IMR-90 (cell line): Measurements from ENCODE around the gene VAV3. TPM values are rescaled to one million over a fixed set of nuclear protein-coding genes. Genes with fewer than 3 reads are reported as not detected.
A peak's percentile ranks its signal among the peaks of the same experiment; 100 is the strongest.

Experiments used
- ATAC-seq: fragments of 200-7000 bp; cut with Tn5 transposase; 2 replicates; pipeline ENCODE4 v1.9.1; 2020; ENCODE audit warnings: low read depth, mild to moderate bottlenecking, moderate library complexity
- BruUV-seq: library from RNA; stranded (reverse); fragments of 400-500 nt; replicated peaks from 2 replicates; lab custom pipeline; 2021; lab: Mats Ljungman, UMichigan
- CTCF ChIA-PET: fragments of 300-600 bp; formaldehyde crosslinking; extraction: SDS; loops from one replicate; lab custom pipeline; 2021; ENCODE audit warnings: antibody characterized with exemption; lab: Yijun Ruan, JAX
- POLR2A ChIA-PET: fragments of 300-600 bp; sonication (Branson Sonifier 250); formaldehyde crosslinking; loops from one replicate; lab custom pipeline; 2022; ENCODE audit warnings: antibody characterized with exemption; ENCODE audit not compliant: unreplicated experiment; lab: Charles Lee
- DNase-seq: peaks from one replicate; pipeline ENCODE4 v3.0.0; 2013
- H2AFZ ChIP-seq: replicated peaks from 2 replicates; pipeline ENCODE3; 2013; ENCODE audit warnings: low read length, mild to moderate bottlenecking; ENCODE audit not compliant: poor library complexity
- H2AK5ac ChIP-seq: 2 replicates; pipeline ENCODE4 v1.6.1; 2013; ENCODE audit warnings: low read depth, low read length, inconsistent platforms
- H2AK9ac ChIP-seq: replicated peaks from 2 replicates; pipeline ENCODE3; 2013; ENCODE audit warnings: mild to moderate bottlenecking, low read depth, low read length, moderate library complexity; ENCODE audit not compliant: poor library complexity
- H2BK120ac ChIP-seq: 2 replicates; pipeline ENCODE4 v1.6.1; 2013; ENCODE audit warnings: low read depth, low read length, inconsistent platforms
- H2BK15ac ChIP-seq: 3 replicates; pipeline ENCODE4 v1.6.1; 2013; ENCODE audit warnings: low read depth, low read length, inconsistent platforms
- H2BK20ac ChIP-seq: 2 replicates; pipeline ENCODE4 v1.6.1; 2013; ENCODE audit warnings: low read depth, mild to moderate bottlenecking, inconsistent platforms, low read length, moderate library complexity
- H2BK5ac ChIP-seq: 2 replicates; pipeline ENCODE4 v1.6.1; 2013; ENCODE audit warnings: mild to moderate bottlenecking, low read depth, low read length, inconsistent platforms; ENCODE audit not compliant: poor library complexity, severe bottlenecking
- H3K14ac ChIP-seq: replicated peaks from 2 replicates; pipeline ENCODE4 v1.6.1; 2013; ENCODE audit warnings: low read depth, low read length, inconsistent platforms
- H3K18ac ChIP-seq: 2 replicates; pipeline ENCODE4 v1.6.1; 2013; ENCODE audit warnings: low read depth, low read length, control low read depth
- H3K23ac ChIP-seq: 2 replicates; pipeline ENCODE4 v1.6.1; 2013; ENCODE audit warnings: low read depth, low read length, inconsistent platforms
- H3K27ac ChIP-seq: 2 replicates; pipeline ENCODE4 v1.5.1; 2013; ENCODE audit warnings: mild to moderate bottlenecking, control low read depth, low read length; ENCODE audit not compliant: insufficient read depth
- H3K27me3 ChIP-seq: 2 replicates; pipeline ENCODE4 v1.6.1; 2013; ENCODE audit warnings: low read length; ENCODE audit not compliant: control insufficient read depth, insufficient read depth
- H3K36me3 ChIP-seq: 2 replicates; pipeline ENCODE4 v1.6.1; 2013; ENCODE audit warnings: low read length, mixed read lengths; ENCODE audit not compliant: control insufficient read depth, insufficient read depth
- H3K4ac ChIP-seq: 2 replicates; pipeline ENCODE4 v1.6.1; 2013; ENCODE audit warnings: low read depth, low read length, inconsistent platforms
- H3K4me1 ChIP-seq: 2 replicates; pipeline ENCODE4 v1.6.1; 2013; ENCODE audit warnings: low read length, mixed read lengths; ENCODE audit not compliant: control insufficient read depth, insufficient read depth
- H3K4me2 ChIP-seq: 2 replicates; pipeline ENCODE4 v1.6.1; 2013; ENCODE audit warnings: low read depth, mild to moderate bottlenecking, control low read depth, low read length, moderate library complexity
- H3K4me3 ChIP-seq: 2 replicates; pipeline ENCODE4 v1.5.1; 2013; ENCODE audit warnings: low read depth, mild to moderate bottlenecking, control low read depth, low read length, moderate library complexity; ENCODE audit not compliant: insufficient read depth
- H3K56ac ChIP-seq: 2 replicates; pipeline ENCODE4 v1.6.1; 2013; ENCODE audit warnings: low read length, inconsistent platforms; ENCODE audit not compliant: insufficient read depth; ENCODE audit errors: extremely low read depth
- H3K79me1 ChIP-seq, 2 experiments: 2 replicates each; pipeline ENCODE4 v1.6.1; 2013; ENCODE audit warnings: low read length in 2 of 2, inconsistent platforms in 1 of 2, low read depth in 1 of 2
- H3K9ac ChIP-seq: 2 replicates; pipeline ENCODE4 v1.6.1; 2013; ENCODE audit warnings: low read depth, low read length, control low read depth
- H3K9me1 ChIP-seq: 2 replicates; pipeline ENCODE4 v1.6.1; 2013; ENCODE audit warnings: low read length, inconsistent platforms; ENCODE audit not compliant: insufficient read depth
- H3K9me3 ChIP-seq: 2 replicates; pipeline ENCODE4 v1.6.1; 2013; ENCODE audit warnings: low read length; ENCODE audit not compliant: control insufficient read depth, insufficient read depth
- H4K20me1 ChIP-seq: 2 replicates; pipeline ENCODE4 v1.6.1; 2013; ENCODE audit warnings: low read length, inconsistent platforms; ENCODE audit not compliant: insufficient read depth
- H4K5ac ChIP-seq: 2 replicates; pipeline ENCODE4 v1.6.1; 2013; ENCODE audit warnings: mild to moderate bottlenecking, low read depth, low read length, control low read depth
- H4K8ac ChIP-seq, 2 experiments: 2 replicates each; pipeline ENCODE4 v1.6.1; 2013; ENCODE audit warnings: low read depth in 2 of 2, low read length in 2 of 2, control low read depth in 1 of 2, inconsistent platforms in 1 of 2
- H4K91ac ChIP-seq: 2 replicates; pipeline ENCODE4 v1.6.1; 2013; ENCODE audit warnings: low read depth, low read length, inconsistent platforms; ENCODE audit not compliant: insufficient read depth
- BHLHE40 ChIP-seq: fragments of 150-350 bp; IDR thresholded peaks from 2 replicates; pipeline ENCODE4 v1.6.1; 2016; ENCODE audit warnings: mild to moderate bottlenecking, low read depth, low read length
- CEBPB ChIP-seq: IDR thresholded peaks from 2 replicates; pipeline ENCODE4 v1.6.1; 2012; ENCODE audit warnings: low read depth, low read length, improper control_type of control experiment
- CHD1 ChIP-seq: IDR thresholded peaks from 2 replicates; pipeline ENCODE4 v1.6.1; 2012; ENCODE audit warnings: low read depth, low read length, improper control_type of control experiment
- FOS ChIP-seq: fragments of 150-350 bp; IDR thresholded peaks from 2 replicates; pipeline ENCODE4 v1.6.1; 2016; ENCODE audit warnings: low read depth, low read length
- MAZ ChIP-seq: IDR thresholded peaks from 2 replicates; pipeline ENCODE4 v1.6.1; 2012; ENCODE audit warnings: low read depth, mild to moderate bottlenecking, low read length, improper control_type of control experiment, moderate library complexity, borderline replicate concordance
- MXI1 ChIP-seq: IDR thresholded peaks from 2 replicates; pipeline ENCODE4 v1.6.1; 2012; ENCODE audit warnings: low read depth, mild to moderate bottlenecking, low read length, moderate library complexity, borderline replicate concordance
- RFX5 ChIP-seq: IDR thresholded peaks from 2 replicates; pipeline ENCODE4 v1.8.0; 2012; ENCODE audit warnings: low read depth, mild to moderate bottlenecking, low read length, moderate library complexity
- WGBS, 2 experiments: methylation state at CpG; one replicate each; pipeline versions ENCODE4 v1.1.5 to v1.1.7; 2013; ENCODE audit warnings: missing lambda C conversion rate in 2 of 2; ENCODE audit not compliant: insufficient read length in 1 of 2; ENCODE audit errors: extremely low coverage in 2 of 2; 5-methylcytosine and 5-hydroxymethylcytosine counted together
- dilution Hi-C: fragments of 300-500 bp; cut with HindIII; formaldehyde crosslinking; loops from one replicate; pipeline ENCODE4 v1.14.3; 2018; ENCODE audit warnings: low sequenced_read_pairs; ENCODE audit not compliant: unreplicated experiment
- in situ Hi-C: fragments of 300-500 bp; cut with MboI; formaldehyde crosslinking; loops from 3 replicates; pipeline ENCODE4 v1.14.3; 2019; ENCODE audit warnings: low sequenced_read_pairs, inconsistent platforms, mixed read lengths
- intact Hi-C: fragments of 100-400 bp; cut with micrococcal nuclease; formaldehyde crosslinking; loops from 2 replicates; pipeline ENCODE4 v1.10.0; 2022
- polyA plus RNA-seq, 3 experiments: library from polyadenylated mRNA; depleted of rRNA; stranded (reverse); fragments of >200 nt; gene quantifications; 2 replicates each; pipeline ENCODE4 v1.2.3, GENCODE V29; 2012; ENCODE audit warnings: low replicate concordance in 1 of 3
- total RNA-seq: library from RNA; depleted of rRNA; stranded (reverse); fragments of >200 nt; gene quantifications from 2 replicates; pipeline ENCODE4 v1.2.3, GENCODE V29; 2012

Gene VAV3
- total and polyA plus RNA-seq, 2 of the 4 experiments (the other 2 are of a cell fraction), result 0.12 to 0.18 TPM

- no CpG with 5 or more reads among the region's 7 CpGs for WGBS, 2 experiments
- Histone ChIP-seq H3K23ac (no peak overlapping the region), H3K18ac (no peak overlapping the region), H3K79me1 (no peaks in the 10 kb centered on the region), H3K56ac (no peak overlapping the region), H2BK15ac (no peak overlapping the region), H3K14ac (no peak overlapping the region), H3K4me3 (no peak overlapping the region), H2BK5ac (no peak overlapping the region), H2AK9ac (no peak overlapping the region), H4K5ac (no peak overlapping the region), H4K91ac (no peak overlapping the region), H3K27ac (no peak overlapping the region), H2AFZ (no peak overlapping the region), H2BK20ac (no peak overlapping the region), H3K36me3 (no peaks in the 10 kb centered on the region), H3K9ac (no peak overlapping the region), H3K4me2 (no peak overlapping the region), H3K9me1 (no peaks in the 10 kb centered on the region), H3K9me3 (no peaks in the 10 kb centered on the region), H3K4ac (no peak overlapping the region), H3K27me3 (no peaks in the 10 kb centered on the region), H2BK120ac (no peak overlapping the region), H4K20me1 (no peaks in the 10 kb centered on the region), H4K8ac (no peak overlapping the region), H3K4me1 (no peaks in the 10 kb centered on the region), H2AK5ac (no peak overlapping the region)
- dilution Hi-C loops, result no loop called here
- in situ Hi-C loops, result no loop called here
- ChIA-PET POLR2A (no interaction called here), CTCF (interaction anchor here (1.0 kb wide), 1 partner anchor 22 kb away, joined by 13 read pairs; no protein-coding TSS in a partner anchor)
- intact Hi-C loops, result no loop called here
- ATAC-seq (no peak), DNase-seq (no peak)
- BruUV-seq, result no TSS peak
- TF ChIP-seq CHD1, result no peak
- TF ChIP-seq BHLHE40, result no peak
- TF ChIP-seq CEBPB, result peak; percentile 58
- TF ChIP-seq MAZ, result no peak
- no peak for TF ChIP-seq RFX5
- no peak for TF ChIP-seq FOS
- no peak for TF ChIP-seq MXI1
Measured at GRCh38 chr1:107640207-107640606, 324.8 kb downstream of the VAV3 start.
